Heart left ventricle (tissue), 16 donors: Measurements from ENCODE around the gene KCNA1. TPM values are rescaled to one million over a fixed set of nuclear protein-coding genes. Genes with fewer than 3 reads are reported as not detected.

Experiments used
- ATAC-seq, 4 donors: fragments of 200-7000 bp; cut with Tn5 transposase; one replicate each; pipeline ENCODE4 v1.9.1; 2020 to 2022; ENCODE audit warnings: moderate library complexity in 4 of 4, mild to moderate bottlenecking in 3 of 4, moderate number of reproducible peaks in 1 of 4
- DNase-seq, 5 donors: peaks; one replicate each; pipeline ENCODE4 v3.0.0-alpha.2; 2020
- H3K27ac ChIP-seq, 12 donors: fragments of 200-600 bp; sonication (generic) in 4 of 12; one replicate each; pipeline versions ENCODE4 v1.5.0 to v1.8.0; 2016 to 2022; ENCODE audit warnings: mild to moderate bottlenecking in 2 of 12
- H3K27me3 ChIP-seq, 9 donors: fragments of 200-600 bp; sonication (generic) in 2 of 9; one replicate each; pipeline versions ENCODE4 v1.5.1 to v1.8.0; 2016 to 2022; ENCODE audit warnings: mild to moderate bottlenecking in 3 of 9
- H3K36me3 ChIP-seq, 9 donors: fragments of 200-600 bp; sonication (generic) in 2 of 9; one replicate each; pipeline versions ENCODE4 v1.5.0 to v1.8.0; 2018 to 2022; ENCODE audit warnings: mild to moderate bottlenecking in 2 of 9
- H3K4me1 ChIP-seq, 12 donors: fragments of 200-600 bp; sonication (generic) in 4 of 12; one replicate each; pipeline versions ENCODE4 v1.5.0 to v1.8.0; 2016 to 2022; ENCODE audit warnings: mild to moderate bottlenecking in 3 of 12
- H3K4me3 ChIP-seq, 12 donors: fragments of 200-600 bp; sonication (generic) in 4 of 12; one replicate each; pipeline versions ENCODE4 v1.5.0 to v1.8.0; 2017 to 2022; ENCODE audit warnings: mild to moderate bottlenecking in 9 of 12, moderate library complexity in 4 of 12
- H3K9me3 ChIP-seq, 12 donors: fragments of 200-600 bp; sonication (generic) in 4 of 12; one replicate each; pipeline versions ENCODE4 v1.5.0 to v1.8.0; 2016 to 2022; ENCODE audit warnings: mild to moderate bottlenecking in 1 of 12
- POLR2A ChIP-seq, 2 donors: fragments of 450-650 bp; IDR thresholded peaks; one replicate each; pipeline ENCODE4 v1.6.1; 2017; ENCODE audit warnings: antibody characterized with exemption in 2 of 2, mild to moderate bottlenecking in 2 of 2, moderate library complexity in 2 of 2
- WGBS, 4 donors: extraction: QIAGEN DNeasy Blood & Tissue Kit in 2 of 4; methylation state at CpG; one replicate each; pipeline versions ENCODE4 v1.1.5 to v1.1.7; 2013 to 2018; 5-methylcytosine and 5-hydroxymethylcytosine counted together
- intact Hi-C, 10 donors: fragments of 100-400 bp; cut with DNase I; formaldehyde crosslinking; loops; one replicate each; pipeline versions ENCODE4 v1.11.1 to v1.14.2; 2022
- polyA plus RNA-seq, 2 donors: library from polyadenylated mRNA; stranded (reverse); fragments of 200-250 nt; gene quantifications; one replicate each; pipeline ENCODE4 v1.2.3, GENCODE V29; 2013
- total RNA-seq, 9 donors: library from RNA; depleted of rRNA in 2 of 9; stranded (reverse); fragments of >200 nt in 2 of 9; fragmentation: NEBNext Ultra II Directional in 3 of 9; extraction: Animal tissue kit (Norgen Biotek cat#: 25700) in 3 of 9; gene quantifications; one replicate each; pipeline versions ENCODE4 v1.1.0 to v1.2.4, GENCODE V29; 2016 to 2023
- TF ChIP-seq, protein P1 (sequence below), 12 donors: fragments of 200-600 bp; sonication (generic) in 4 of 12; IDR thresholded peaks; one replicate each; pipeline versions ENCODE4 v1.5.0 to v1.8.0; 2018 to 2022; ENCODE audit warnings: antibody characterized with exemption in 12 of 12, mild to moderate bottlenecking in 5 of 12
- donor health status: ischemic (EF 13 %, LVEDD 7.1; RV severe dilation, severe dysfunction).
- donor health status: healthy with polysubstance abuse.
- donor health status: DM: no; HTN: yes; CAD: no.
- donor health status: DM: no; HTN: no; CAD: no.
- donor health status: ischemic (EF 25% LVEDD 6.9; RV normal size, moderate dysfunction).
- donor health status: ischemic (EF 25% LVEDD 5.7; RV mildly dilated, moderate dysfunction).
- donor health status: healthy.
- donor health status: DM: yes; HTN: yes; CAD: no.
- donor health status: ischemic (EF 35%, LVEDD 5.7; RV mildly dilated, moderate dysfunction).
- donor health status: nonischemic (EF 11% LVEDD 7.7; RV severe dilation, severe dysfunction).
- donor health status: DM: yes; HTN: yes; CAD: no.
- donor health status: PGD.
- donor health status: ischemic (EF 29% LVEDD 5.4; RV normal size, mild dysfunction).
- donor health status: nonischemic (EF 23%, LVEDD 6.1; RV moderate dilation, normal function).

The KCNA1 gene
- total and polyA plus RNA-seq, 11 donors = 0.04 to 0.34 TPM; not detected in 9

DNA sequence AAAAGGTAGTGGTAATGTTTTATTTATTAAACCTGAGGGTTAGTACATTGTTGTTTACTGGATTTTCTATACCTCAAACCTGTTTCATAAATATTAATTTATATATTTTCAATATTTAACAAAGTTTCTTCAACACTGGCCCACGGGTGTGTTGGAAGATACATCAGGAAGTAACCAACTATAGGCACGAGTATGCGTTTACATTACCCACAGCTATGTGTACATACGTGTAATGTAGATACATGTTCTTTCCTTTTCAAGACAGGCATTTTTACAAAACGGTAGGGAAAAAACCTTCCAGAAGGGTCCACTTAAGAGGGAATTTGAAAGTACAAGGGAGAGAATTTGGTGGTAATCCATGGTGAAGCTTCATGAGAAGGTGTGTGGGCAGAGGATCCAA, 17.8 kb upstream of the KCNA1 start:
- no peak for ATAC-seq
- intact Hi-C loops = no loop called here

DNA sequence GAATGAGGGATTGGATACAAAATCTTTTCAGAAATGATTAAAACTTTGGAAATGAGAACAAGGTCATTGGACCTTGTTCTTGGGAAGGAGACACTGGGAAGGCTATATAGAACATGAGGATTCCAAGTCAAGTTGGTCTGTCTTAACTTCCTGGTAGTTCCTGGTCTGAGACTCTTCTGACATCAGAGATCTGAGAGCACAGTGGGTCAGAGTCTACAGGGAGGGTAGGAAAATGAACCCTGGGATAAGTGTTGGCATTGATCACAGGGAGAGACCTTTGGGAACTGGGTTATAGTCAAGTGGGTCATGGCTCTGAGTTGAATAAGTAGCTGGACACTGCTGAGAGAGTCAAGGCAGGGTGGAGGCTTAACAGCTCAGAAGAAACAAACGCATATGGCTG, 17.3 kb upstream of the KCNA1 start:
- DNase-seq = no peak
- Histone ChIP-seq H3K4me3 (no peak overlapping the region), H3K9me3 (no peaks in the 10 kb centered on the region), H3K4me1 (no peaks in the 10 kb centered on the region), H3K27ac (no peak overlapping the region), H3K27me3 (peaks cover 0 to 65% (median 22%) of the 10 kb centered on the region in 9 donors), H3K36me3 (no peaks in the 10 kb centered on the region)
- no peak for ATAC-seq
- intact Hi-C loops = no loop called here
- TF ChIP-seq, protein P1, sequence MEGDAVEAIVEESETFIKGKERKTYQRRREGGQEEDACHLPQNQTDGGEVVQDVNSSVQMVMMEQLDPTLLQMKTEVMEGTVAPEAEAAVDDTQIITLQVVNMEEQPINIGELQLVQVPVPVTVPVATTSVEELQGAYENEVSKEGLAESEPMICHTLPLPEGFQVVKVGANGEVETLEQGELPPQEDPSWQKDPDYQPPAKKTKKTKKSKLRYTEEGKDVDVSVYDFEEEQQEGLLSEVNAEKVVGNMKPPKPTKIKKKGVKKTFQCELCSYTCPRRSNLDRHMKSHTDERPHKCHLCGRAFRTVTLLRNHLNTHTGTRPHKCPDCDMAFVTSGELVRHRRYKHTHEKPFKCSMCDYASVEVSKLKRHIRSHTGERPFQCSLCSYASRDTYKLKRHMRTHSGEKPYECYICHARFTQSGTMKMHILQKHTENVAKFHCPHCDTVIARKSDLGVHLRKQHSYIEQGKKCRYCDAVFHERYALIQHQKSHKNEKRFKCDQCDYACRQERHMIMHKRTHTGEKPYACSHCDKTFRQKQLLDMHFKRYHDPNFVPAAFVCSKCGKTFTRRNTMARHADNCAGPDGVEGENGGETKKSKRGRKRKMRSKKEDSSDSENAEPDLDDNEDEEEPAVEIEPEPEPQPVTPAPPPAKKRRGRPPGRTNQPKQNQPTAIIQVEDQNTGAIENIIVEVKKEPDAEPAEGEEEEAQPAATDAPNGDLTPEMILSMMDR (IDR thresholded peaks at IDR 0.05) = no peak
- no peak for TF ChIP-seq POLR2A (IDR thresholded peaks at IDR 0.05)
- 86 to 95% (median 89%) methylated on average over 1 of the region's 1 CpG for WGBS, 4 donors

More for the DNA sequence above, 17.8 kb upstream of the KCNA1 start:
- Histone ChIP-seq H3K4me3 (no peak overlapping the region), H3K9me3 (no peaks in the 10 kb centered on the region), H3K4me1 (no peaks in the 10 kb centered on the region), H3K27me3 (peaks cover 0 to 67% (median 22%) of the 10 kb centered on the region in 9 donors), H3K27ac (no peak overlapping the region), H3K36me3 (no peaks in the 10 kb centered on the region)
- DNase-seq = no peak
- TF ChIP-seq, protein P1 (IDR thresholded peaks at IDR 0.05) = no peak
- TF ChIP-seq POLR2A (IDR thresholded peaks at IDR 0.05) = no peak
- 75 to 81% (median 80%) methylated on average over 5 of the region's 5 CpGs for WGBS, 4 donors

- ATAC-seq = no peak
- H3K27me3 ChIP-seq = peaks cover 0 to 49% (median 22%) of the 10 kb centered on the region in 9 donors
- H3K4me1 ChIP-seq = no peaks in the 10 kb centered on the region
- H3K4me3 ChIP-seq = no peak overlapping the region
- no peaks in the 10 kb centered on the region for H3K9me3 ChIP-seq
- intact Hi-C loops = no loop called here
- H3K36me3 ChIP-seq = no peaks in the 10 kb centered on the region
- TF ChIP-seq POLR2A (IDR thresholded peaks at IDR 0.05) = no peak
- TF ChIP-seq, protein P1 (IDR thresholded peaks at IDR 0.05) = no peak
- no peak overlapping the region for H3K27ac ChIP-seq
- 62 to 65% (median 65%) methylated on average over 9 of the region's 9 CpGs for WGBS, 4 donors
- DNase-seq = no peak
Measured at GRCh38 chr12:4894019-4894418, 15.7 kb upstream of the KCNA1 start.

GRCh38 chr12:4899364-4899763, 10.3 kb upstream of the KCNA1 start:
- no peaks in the 10 kb centered on the region for H3K36me3 ChIP-seq
- TF ChIP-seq, protein P1 (IDR thresholded peaks at IDR 0.05) = no peak
- TF ChIP-seq POLR2A (IDR thresholded peaks at IDR 0.05) = no peak
- H3K4me3 ChIP-seq = no peak overlapping the region
- intact Hi-C loops = no loop called here
- H3K4me1 ChIP-seq = no peaks in the 10 kb centered on the region
- no peaks in the 10 kb centered on the region for H3K9me3 ChIP-seq
- 50 to 56% (median 54%) methylated on average over 4 of the region's 4 CpGs for WGBS, 4 donors
- H3K27ac ChIP-seq = no peak overlapping the region
- no peak for DNase-seq
- H3K27me3 ChIP-seq = peaks cover 0 to 20% (median 3%) of the 10 kb centered on the region in 9 donors
- ATAC-seq = no peak
